Spinal cord (tissue), 10 donors: ENCODE measurements around the gene TALDO1. TPM values are rescaled to one million over a fixed set of nuclear protein-coding genes. Genes with fewer than 3 reads are reported as not detected.

Source experiments
- DNase-seq, 6 donors: peaks; one replicate each; pipeline versions ENCODE4 v3.0.0 to v3.0.0-alpha.2; 2013 to 2015; ENCODE audit warnings: low spot score in 6 of 6, low read depth in 4 of 6
- H3K27ac ChIP-seq: one replicate; pipeline ENCODE4 v1.5.1; 2013; ENCODE audit warnings: low read depth, low read length, control low read depth
- H3K27me3 ChIP-seq: one replicate; pipeline ENCODE4 v1.6.1; 2013; ENCODE audit warnings: low read length; ENCODE audit not compliant: control insufficient read depth, insufficient read depth
- H3K36me3 ChIP-seq: one replicate; pipeline ENCODE4 v1.6.1; 2013; ENCODE audit warnings: low read length; ENCODE audit not compliant: control insufficient read depth, insufficient read depth
- H3K4me1 ChIP-seq: one replicate; pipeline ENCODE4 v1.6.1; 2013; ENCODE audit warnings: low read length; ENCODE audit not compliant: control insufficient read depth, insufficient read depth
- H3K4me3 ChIP-seq: one replicate; pipeline ENCODE4 v1.5.1; 2013; ENCODE audit warnings: low read depth, low read length, control low read depth
- H3K9me3 ChIP-seq: one replicate; pipeline ENCODE4 v1.6.1; 2013; ENCODE audit warnings: low read length; ENCODE audit not compliant: control insufficient read depth, insufficient read depth
- WGBS: methylation state at CpG from one replicate; pipeline ENCODE4 v1.1.5; 2013; ENCODE audit warnings: missing lambda C conversion rate; ENCODE audit not compliant: insufficient coverage; 5-methylcytosine and 5-hydroxymethylcytosine counted together
- polyA plus RNA-seq, 2 donors: library from polyadenylated mRNA; unstranded; fragments of 120-200 nt; gene quantifications; one replicate each; pipeline ENCODE4 v1.2.1, GENCODE V29; 2013; ENCODE audit not compliant: insufficient read length in 2 of 2
- total RNA-seq, 2 donors: library from RNA; depleted of rRNA in 1 of 2; stranded (reverse); fragments of 120-200 nt in 1 of 2; fragments of >200 nt in 1 of 2; gene quantifications; one replicate each; pipeline versions ENCODE4 v1.2.3 to v1.2.4, GENCODE V29; 2013 to 2014
- donor health status: healthy.

Gene TALDO1
- total and polyA plus RNA-seq, 4 donors = 104 to 160 (median 141) TPM

DNA sequence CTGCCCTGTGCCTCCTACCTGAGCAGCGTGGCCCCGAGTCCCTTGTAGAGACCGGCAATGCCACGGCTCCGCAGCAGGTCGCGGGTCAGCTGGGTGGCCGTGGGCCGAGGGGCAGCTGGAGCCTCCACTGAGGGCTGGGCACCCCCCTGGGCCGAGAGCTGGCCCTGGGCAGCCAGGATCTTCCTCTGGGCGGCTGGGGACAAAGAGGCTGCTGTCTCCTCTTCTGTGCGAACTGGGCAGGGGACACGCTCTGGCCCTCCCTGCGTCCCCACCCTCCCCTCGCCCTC is 45.2 kb downstream of the TALDO1 start:
- Histone ChIP-seq H3K27ac (no peak overlapping the region), H3K4me1 (peaks cover 70% of the 10 kb centered on the region), H3K27me3 (peaks cover 3% of the 10 kb centered on the region), H3K4me3 (no peak overlapping the region), H3K36me3 (peaks cover 71% of the 10 kb centered on the region), H3K9me3 (no peaks in the 10 kb centered on the region)
- no peak for DNase-seq
- WGBS = 89% methylated on average over 14 of the region's 15 CpGs

- H3K9me3 ChIP-seq = no peaks in the 10 kb centered on the region
- H3K36me3 ChIP-seq = peaks cover 67% of the 10 kb centered on the region
- WGBS = 95% methylated on average over 11 of the region's 13 CpGs
- H3K27me3 ChIP-seq = peaks cover 3% of the 10 kb centered on the region
- peaks cover 67% of the 10 kb centered on the region for H3K4me1 ChIP-seq
- DNase-seq = no peak
- no peak overlapping the region for H3K4me3 ChIP-seq
- H3K27ac ChIP-seq = no peak overlapping the region
Measured at GRCh38 chr11:792873-793272, 45.6 kb downstream of the TALDO1 start.

DNA sequence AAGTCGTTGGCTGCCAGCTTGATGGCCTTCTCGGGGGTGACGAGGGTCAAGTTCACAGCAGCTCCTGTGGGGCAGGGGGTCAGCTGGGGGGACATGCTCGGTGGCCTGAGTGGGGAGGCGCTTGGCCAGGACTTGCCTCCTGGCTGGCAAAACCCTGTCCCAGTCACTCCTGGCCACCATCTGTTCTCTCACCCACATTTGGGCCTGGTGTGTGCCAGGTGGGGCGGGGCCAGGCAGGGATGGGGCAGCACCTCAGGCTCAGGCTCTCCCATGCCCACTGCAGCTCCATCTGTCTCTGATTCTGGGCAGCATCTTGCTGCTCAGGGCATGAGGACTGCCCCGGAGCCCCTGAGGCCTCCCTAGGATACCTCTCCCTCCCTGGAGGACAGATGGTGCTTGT is 46.3 kb downstream of the TALDO1 start:
- H3K4me1 ChIP-seq = peaks cover 64% of the 10 kb centered on the region
- no peaks in the 10 kb centered on the region for H3K9me3 ChIP-seq
- H3K36me3 ChIP-seq = peaks cover 61% of the 10 kb centered on the region
- DNase-seq = no peak
- no peak overlapping the region for H3K4me3 ChIP-seq
- H3K27ac ChIP-seq = no peak overlapping the region
- H3K27me3 ChIP-seq = peaks cover 3% of the 10 kb centered on the region
- 77% methylated on average over 4 of the region's 7 CpGs for WGBS

DNA sequence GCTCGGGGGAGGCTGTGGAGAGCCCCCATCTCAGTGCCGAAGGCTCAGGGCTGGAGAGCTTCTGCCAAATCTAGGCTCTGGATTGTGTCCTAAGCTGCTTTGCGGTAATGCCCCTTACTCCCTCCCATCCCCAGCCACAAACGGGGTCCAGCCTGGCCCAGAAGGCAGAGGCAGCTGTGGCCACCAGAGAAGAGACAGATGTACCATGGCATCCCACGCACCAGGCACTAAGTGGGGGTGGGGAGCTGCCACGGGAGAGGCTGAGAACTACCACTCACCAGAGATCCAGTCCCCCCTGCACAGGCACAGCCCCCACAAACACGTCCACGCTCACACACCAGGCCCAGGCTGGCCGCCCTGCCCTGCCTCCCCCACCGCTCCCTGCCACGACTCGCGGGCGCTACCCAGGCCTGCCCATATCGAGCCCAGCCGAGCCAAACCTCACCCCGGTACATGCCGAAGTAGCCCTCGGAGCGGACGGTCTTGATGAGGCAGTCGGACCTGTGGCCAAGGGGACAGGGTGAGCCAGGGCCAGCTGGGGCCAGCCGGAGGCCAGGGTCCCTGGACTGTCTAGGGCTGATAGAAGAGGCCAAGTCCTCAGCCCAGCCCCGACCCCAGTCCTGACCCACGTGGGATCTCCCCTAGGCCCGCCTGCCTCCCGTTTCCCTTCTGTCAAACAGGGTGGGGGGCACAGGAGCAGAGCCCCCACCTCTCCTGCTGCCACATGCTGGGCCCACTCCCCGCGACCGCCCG is 46.9 kb downstream of the TALDO1 start:
- peaks cover 3% of the 10 kb centered on the region for H3K27me3 ChIP-seq
- H3K9me3 ChIP-seq = no peaks in the 10 kb centered on the region
- DNase-seq = no peak
- H3K4me1 ChIP-seq = peaks cover 61% of the 10 kb centered on the region
- 91% methylated on average over 27 of the region's 31 CpGs for WGBS
- H3K36me3 ChIP-seq = peaks cover 60% of the 10 kb centered on the region
- H3K4me3 ChIP-seq = no peak overlapping the region
- H3K27ac ChIP-seq = no peak overlapping the region

- 76% methylated on average over 25 of the region's 38 CpGs for WGBS
- Histone ChIP-seq H3K27ac (peak overlapping the region; percentile 71), H3K36me3 (peaks cover 66% of the 10 kb centered on the region), H3K9me3 (no peaks in the 10 kb centered on the region), H3K27me3 (no peaks in the 10 kb centered on the region), H3K4me3 (no peak overlapping the region), H3K4me1 (peaks cover 54% of the 10 kb centered on the region)
- DNase-seq = no peak
Measured at GRCh38 chr11:794766-795633, 47.7 kb downstream of the TALDO1 start.

GRCh38 chr11:795634-796564 is 48.6 kb downstream of the TALDO1 start:
- peak in 2 of 6 donors; percentile 28 to 72 for DNase-seq
- H3K9me3 ChIP-seq = no peaks in the 10 kb centered on the region
- peaks cover 45% of the 10 kb centered on the region for H3K4me1 ChIP-seq
- peak overlapping the region; percentile 96 for H3K27ac ChIP-seq
- H3K27me3 ChIP-seq = no peaks in the 10 kb centered on the region
- H3K36me3 ChIP-seq = peaks cover 71% of the 10 kb centered on the region
- WGBS = 13% methylated on average over 14 of the region's 26 CpGs
- H3K4me3 ChIP-seq = peak overlapping the region; percentile 86

DNA sequence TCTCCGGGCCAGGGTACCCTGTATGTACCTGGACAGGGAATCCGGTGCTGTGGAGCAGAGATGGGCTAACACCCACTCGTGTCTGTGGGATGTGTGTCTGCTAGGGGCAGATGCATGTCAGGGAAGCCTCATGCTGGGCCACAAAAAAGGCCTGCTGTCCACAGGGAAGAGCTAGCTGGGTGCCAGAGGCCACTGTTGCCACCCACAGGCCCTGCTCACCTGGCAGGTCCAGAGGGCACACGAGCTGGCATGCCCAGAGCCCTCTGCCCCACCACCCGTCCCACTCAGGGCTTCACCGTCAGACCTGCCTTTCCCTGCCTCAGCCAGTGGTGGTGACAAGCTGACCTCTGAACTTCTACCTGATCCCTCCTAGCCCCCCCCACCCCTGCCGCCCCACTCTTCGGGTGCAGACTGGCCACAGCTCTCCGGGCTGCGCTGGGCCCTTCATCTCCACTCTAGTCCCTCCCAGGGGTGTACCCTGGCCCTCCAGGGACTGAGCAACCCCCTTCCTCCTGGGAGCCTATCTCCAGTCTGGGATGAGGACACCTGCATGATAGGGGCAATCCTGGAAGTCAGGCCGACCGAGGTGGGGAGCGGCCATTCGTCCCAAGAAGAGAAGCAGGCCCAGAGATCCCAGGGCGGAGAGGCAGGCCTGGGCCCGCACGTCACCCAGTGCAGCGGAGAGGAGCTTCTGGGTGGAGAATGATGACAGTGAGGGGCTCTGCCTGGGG is 49.5 kb downstream of the TALDO1 start:
- H3K4me3 ChIP-seq = peak overlapping the region; percentile 86
- H3K36me3 ChIP-seq = peaks cover 71% of the 10 kb centered on the region
- DNase-seq = no peak
- no peaks in the 10 kb centered on the region for H3K9me3 ChIP-seq
- peak overlapping the region; percentile 96 for H3K27ac ChIP-seq
- H3K27me3 ChIP-seq = no peaks in the 10 kb centered on the region
- H3K4me1 ChIP-seq = peaks cover 44% of the 10 kb centered on the region
- 21% methylated on average over 18 of the region's 18 CpGs for WGBS

DNA sequence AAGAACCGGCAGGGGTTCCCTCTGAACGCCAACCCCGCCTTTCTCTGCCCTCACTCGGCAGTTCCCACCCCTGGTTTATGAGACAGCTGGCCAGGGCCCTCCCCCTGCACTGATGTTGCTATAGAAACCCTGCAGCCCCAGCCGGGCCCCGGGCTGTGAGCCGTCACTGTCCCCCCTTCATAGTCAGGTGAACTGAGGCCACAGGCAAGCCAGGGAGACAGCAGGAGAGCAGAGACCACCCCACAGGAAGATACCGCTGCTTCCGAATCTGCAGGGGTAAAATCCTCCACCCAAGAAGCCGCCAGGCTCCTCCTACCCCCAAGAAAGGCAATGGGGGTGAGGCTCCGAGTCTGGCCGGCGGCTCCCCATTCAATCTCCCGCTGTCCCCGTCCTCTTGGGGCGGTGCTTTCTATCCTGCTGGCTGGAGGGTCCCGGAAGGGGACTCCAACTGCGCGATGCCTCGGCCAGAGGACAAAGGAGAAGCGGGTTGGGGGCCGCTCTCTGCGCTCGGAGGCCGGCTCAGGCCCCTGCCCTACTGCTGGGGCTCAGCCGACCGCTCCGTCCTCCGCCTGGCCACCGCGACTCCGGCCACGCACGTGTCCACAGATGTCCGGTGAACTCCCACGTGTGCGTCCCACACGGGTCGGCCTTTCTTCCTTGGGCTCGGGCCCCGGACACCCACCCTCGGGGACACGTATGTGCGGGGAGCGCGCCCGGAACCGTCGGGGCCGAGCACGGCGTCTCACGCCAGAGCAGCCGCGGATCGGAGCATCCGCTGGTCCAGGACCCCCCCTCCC is 50.2 kb downstream of the TALDO1 start:
- H3K9me3 ChIP-seq = no peaks in the 10 kb centered on the region
- H3K36me3 ChIP-seq = peaks cover 71% of the 10 kb centered on the region
- H3K4me1 ChIP-seq = peaks cover 44% of the 10 kb centered on the region
- under 1% methylated on average over 57 of the region's 57 CpGs for WGBS
- H3K4me3 ChIP-seq = peak overlapping the region; percentile 86
- peak overlapping the region; percentile 96 for H3K27ac ChIP-seq
- peak in 3 of 6 donors; percentile 76 to 95 (median 92) for DNase-seq
- no peaks in the 10 kb centered on the region for H3K27me3 ChIP-seq
